Right renal pelvis (tissue), 4 donors: ENCODE measurements around the gene ELANE. TPM values are rescaled to one million over a fixed set of nuclear protein-coding genes. Genes with fewer than 3 reads are reported as not detected.
"Not testable (repeated sequence)": the region's sequence is repeated elsewhere in the genome, so short reads cannot be mapped to it uniquely, and the experiment has no call there.

Experiments
- DNase-seq, 4 donors: peaks; one replicate each; pipeline ENCODE4 v3.0.0-alpha.2; 2013; ENCODE audit warnings: low read depth in 4 of 4, low spot score in 3 of 4, missing footprints in 1 of 4
- polyA plus RNA-seq, 4 donors: library from polyadenylated mRNA; unstranded; fragments of 120-200 nt; gene quantifications; one replicate each; pipeline ENCODE4 v1.2.1, GENCODE V29; 2013; ENCODE audit not compliant: insufficient read length in 4 of 4

ELANE gene
- polyA plus RNA-seq, 4 donors, result 0.18 to 0.96 (median 0.64) TPM; not detected in 1

- DNase-seq, result not testable (repeated sequence)
These were observed 39.5 kb downstream of the ELANE start for GRCh38 chr19:891421-892200.

GRCh38 chr19:892243-892893, 40.3 kb downstream of the ELANE start:
- DNase-seq, result no peak

- DNase-seq, result peak; percentile 85 to 94 (median 90)
These were observed 41.0 kb downstream of the ELANE start, which contains the start of the genes MED16 and RNU6-9 for GRCh38 chr19:892894-893689. MED16 (minus strand) TSS chr19:893187; CDS start chr19:891131, 2,056 bp downstream. RNU6-9 (plus strand) TSS chr19:893484.

DNA sequence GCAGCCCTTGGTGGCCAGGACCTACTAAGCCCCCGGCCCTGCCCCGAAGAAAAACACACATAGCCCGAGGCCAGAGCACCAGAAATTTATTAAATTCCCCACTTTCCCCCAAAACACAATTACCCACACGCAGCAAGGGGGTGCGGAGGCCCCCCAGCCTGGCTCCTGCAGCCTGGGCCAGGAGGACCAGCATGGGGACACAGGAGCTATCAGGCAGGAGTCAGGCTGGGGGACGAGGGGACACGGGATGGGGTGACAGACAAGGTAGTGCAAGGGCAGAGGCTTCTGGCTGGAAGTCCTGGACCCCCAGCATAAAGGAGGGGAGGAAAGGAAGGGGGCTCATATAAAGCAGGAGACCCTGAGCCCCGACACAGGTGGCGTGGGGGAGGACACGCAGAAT, 44.3 kb downstream of the ELANE start:
- no peak for DNase-seq

DNA sequence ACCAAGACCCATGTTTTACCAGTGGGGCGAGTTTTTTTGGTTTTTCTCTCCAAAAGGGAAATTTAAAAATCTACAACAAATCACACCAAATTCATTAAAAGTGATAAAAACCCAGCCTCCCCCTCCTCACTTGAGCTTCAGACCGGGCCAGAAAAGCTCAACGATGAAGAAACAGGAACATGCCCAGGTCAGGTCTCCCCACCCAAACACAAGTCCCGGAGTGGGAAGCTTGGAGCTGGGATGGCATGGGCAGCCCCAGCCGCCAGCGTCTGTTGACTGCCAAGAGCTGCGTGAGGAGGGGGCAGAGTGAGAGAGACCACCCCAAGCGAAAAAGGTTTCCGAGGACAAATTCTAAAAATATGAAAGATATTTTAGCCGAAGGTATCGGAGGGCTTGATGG, 44.9 kb downstream of the ELANE start:
- DNase-seq, result no peak

DNA sequence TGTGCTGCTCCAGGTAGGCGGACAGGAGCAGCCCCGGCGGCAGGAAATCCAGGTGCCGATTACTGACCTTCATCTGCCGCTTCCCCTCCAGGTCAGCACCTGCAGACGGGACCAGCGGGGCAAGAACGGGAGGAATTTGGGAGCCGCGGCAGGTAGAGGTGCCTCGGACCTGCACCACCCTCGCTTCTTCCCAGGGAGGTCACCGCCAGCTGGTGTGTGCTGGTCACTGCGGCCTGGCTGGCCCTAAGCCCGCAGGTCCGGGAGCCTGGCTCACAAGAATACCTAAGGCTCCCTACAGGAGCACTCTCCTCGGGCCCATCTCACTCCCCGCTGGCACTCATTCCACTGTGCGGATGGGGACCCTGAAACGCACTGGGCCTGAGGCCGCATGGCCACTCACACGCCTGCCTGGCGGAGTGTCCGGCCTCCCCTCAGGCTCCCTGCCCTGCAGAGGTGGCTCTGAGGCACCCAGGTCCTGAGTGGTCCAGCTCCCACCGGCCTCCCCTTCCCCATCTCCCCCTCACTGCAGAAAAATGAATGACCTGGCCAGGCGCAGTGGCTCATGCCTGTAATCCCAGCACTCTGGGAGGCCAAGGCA, 45.4 kb downstream of the ELANE start:
- no peak for DNase-seq

DNA sequence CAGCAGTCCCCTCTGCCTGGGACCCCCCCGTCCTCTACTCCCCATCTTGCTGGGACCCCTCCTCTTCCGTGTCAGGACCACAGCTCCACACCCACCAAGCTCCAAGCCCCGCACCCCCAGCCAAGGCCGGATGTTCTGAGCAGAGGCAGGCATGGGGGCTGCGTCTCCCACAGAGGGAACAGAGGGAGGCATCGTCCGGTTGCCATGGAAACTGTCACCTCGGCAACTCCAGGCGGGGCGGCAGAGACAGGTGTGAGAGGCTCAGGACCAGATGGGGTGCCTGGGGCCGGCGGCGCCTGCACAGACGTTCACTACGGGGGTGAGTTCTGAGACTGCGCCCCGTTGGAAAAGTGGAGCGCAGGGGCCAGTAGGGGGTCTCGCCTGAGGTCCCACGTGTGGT, 46.6 kb downstream of the ELANE start:
- DNase-seq, result peak in 1 of 4 donors; percentile 57

DNA sequence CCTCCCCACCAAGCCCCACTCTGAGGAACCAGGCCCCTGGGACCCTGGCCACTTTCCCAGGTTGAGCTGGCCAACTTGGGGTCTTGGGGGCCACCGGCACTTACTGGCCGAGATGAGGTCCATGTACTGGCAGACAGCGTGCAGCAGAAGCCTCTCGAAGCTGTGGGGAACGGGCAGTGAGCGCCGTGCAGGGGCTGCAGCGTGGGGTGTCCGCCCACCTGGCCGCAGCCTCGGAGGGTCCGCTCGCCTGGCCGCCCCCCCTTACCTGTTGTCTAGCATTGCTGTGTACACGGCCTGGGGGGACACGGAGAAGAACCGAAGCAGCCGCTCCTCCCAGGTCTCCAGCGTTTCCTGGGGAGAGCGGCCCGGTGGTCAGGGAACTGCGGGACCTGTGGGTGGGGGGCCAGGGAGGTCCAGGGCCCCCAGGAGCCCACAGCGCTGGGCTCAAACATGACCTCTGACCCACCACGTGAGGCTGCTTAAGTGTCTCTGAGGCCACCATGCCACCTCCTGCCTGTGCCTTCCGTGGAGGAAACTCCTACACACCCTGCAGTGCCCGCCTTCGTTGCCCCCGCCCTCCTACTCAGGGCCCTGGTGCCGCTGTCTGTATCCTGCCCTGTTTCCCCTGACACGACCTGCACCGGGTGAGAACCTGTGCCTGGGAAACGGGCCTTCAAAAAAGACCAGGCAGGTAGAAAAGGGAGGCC, 47.4 kb downstream of the ELANE start:
- no peak for DNase-seq

DNA sequence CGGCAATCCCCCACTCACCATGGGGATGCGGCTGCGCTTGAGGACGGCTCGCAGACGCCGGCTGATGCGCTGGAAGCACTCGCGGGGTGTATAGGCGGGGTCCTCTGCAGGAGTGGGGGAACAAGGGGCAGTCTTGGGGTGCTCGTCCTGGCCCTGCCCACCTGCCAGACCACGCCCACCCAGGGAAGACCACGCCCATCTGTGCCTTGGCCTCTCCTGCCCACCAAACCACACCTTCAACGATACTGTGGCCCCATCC, 47.9 kb downstream of the ELANE start:
- DNase-seq, result no peak

GRCh38 chr19:900302-901111, 48.4 kb downstream of the ELANE start:
- no peak for DNase-seq

GRCh38 chr19:901216-902092, 49.4 kb downstream of the ELANE start:
- DNase-seq, result no peak

DNA sequence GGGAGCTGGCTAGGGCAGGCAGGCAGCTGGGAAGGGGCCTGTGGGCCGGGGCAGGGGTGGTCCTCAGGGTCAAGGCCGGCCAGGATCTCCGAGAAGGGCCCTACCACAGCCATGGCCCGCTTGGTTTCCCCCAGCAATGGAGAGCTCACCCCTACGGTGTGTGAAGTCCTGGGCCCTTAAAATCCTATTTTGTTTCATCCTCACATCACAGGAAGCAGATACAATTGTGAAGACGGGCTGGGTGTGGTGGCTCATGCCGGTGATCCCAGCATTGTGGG, 49.9 kb downstream of the ELANE start:
- DNase-seq, result no peak

DNA sequence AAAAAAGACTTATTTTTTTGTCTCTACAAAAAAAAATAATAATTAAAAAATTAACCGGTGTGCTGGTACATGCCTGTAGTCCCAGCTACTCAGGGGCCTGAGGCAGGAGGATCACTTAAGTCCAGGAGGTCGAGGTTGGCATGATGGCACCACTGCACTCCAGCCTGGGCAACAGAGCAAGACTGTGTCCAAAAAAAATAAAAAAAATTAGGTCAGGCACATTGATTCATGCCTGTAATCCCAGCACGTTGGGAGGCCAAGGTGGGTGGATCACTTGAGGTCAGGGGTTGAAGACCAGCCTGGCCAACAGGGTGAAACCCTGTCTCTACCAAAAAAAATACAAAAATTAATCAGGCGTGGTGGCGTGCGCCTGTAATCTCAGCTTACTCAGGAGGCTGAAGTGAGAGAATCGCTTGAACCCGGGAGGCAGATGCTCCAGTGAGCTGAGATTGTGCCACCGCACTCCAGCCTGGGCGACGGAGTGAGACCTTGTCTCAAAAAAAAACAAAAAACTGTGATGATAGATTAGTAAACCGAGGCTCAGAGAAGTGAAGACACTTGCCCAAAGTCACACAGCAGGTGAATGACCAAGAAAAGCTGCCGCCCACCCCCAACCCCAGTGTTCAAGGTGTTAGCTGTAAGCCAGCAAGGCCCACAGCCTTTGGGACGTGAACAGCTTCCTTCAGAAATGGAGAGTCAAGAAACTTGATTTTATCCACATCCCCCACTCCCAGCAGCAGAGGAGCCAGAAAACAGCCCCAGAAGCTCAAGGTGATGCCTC, 50.5 kb downstream of the ELANE start:
- no peak for DNase-seq

- DNase-seq, result no peak
These were observed 51.2 kb downstream of the ELANE start for GRCh38 chr19:903266-903797.

DNA sequence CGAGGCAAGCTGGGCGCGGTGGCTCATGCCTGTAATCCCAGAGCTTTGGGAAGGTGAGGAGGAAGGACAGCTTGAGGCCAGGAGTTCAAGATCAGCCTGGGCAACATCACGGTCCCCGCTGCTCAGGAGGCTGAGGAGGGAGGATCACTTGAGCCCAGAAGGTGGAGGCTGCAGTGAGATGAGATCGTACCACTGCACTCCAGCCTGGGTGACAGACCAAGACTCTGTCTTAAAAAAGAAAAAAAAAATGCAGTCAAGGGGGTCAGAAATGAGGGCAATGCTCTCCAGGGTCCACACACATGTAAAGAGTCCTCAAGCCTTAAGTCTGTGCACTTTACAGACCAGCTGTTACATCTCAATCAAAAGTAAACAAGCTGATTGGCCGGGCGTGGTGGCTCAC, 52.4 kb downstream of the ELANE start:
- no peak for DNase-seq
